CD14-positive monocyte (primary cell): ENCODE results near the gene VKORC1L1. TPM values are rescaled to one million over a fixed set of nuclear protein-coding genes. Genes with fewer than 3 reads are reported as not detected.

ENCODE experiments used
- DNase-seq, 3 donors: peaks; one replicate each; pipeline ENCODE4 v3.0.0-alpha.2; 2011 to 2022
- H2AFZ ChIP-seq: 2 replicates; pipeline ENCODE4 v1.6.0; 2012; ENCODE audit warnings: mild to moderate bottlenecking, low read depth, low read length, inconsistent platforms; ENCODE audit not compliant: insufficient read depth, poor library complexity, severe bottlenecking
- H3K27ac ChIP-seq, 2 donors: 1 replicate in 1 of 2; 2 replicates in 1 of 2; pipeline ENCODE4 v1.5.1; 2012 to 2013; ENCODE audit warnings: low read length in 2 of 2, control low read depth in 1 of 2, inconsistent platforms in 1 of 2, low read depth in 1 of 2, mild to moderate bottlenecking in 1 of 2
- H3K27me3 ChIP-seq, 2 donors: one replicate each; pipeline versions ENCODE4 v1.6.0 to v1.6.1; 2011 to 2013; ENCODE audit warnings: low read length in 2 of 2; ENCODE audit not compliant: control insufficient read depth in 2 of 2, insufficient read depth in 2 of 2
- H3K36me3 ChIP-seq, 2 donors: replicated peaks in 1 of 2; 1 replicate in 1 of 2; 2 replicates in 1 of 2; pipeline versions ENCODE4 v1.5.1 to v1.6.1; 2012 to 2013; ENCODE audit warnings: low read length in 2 of 2, control low read depth in 1 of 2, inconsistent platforms in 1 of 2, mild to moderate bottlenecking in 1 of 2; ENCODE audit not compliant: insufficient read depth in 2 of 2, control insufficient read depth in 1 of 2
- H3K4me1 ChIP-seq, 2 donors: 1 replicate in 1 of 2; 2 replicates in 1 of 2; pipeline versions ENCODE4 v1.5.1 to v1.6.1; 2012 to 2013; ENCODE audit warnings: low read length in 2 of 2, control low read depth in 1 of 2, inconsistent platforms in 1 of 2, mild to moderate bottlenecking in 1 of 2, moderate library complexity in 1 of 2; ENCODE audit not compliant: insufficient read depth in 2 of 2, control insufficient read depth in 1 of 2
- H3K4me2 ChIP-seq: replicated peaks from 2 replicates; pipeline ENCODE3; 2012; ENCODE audit warnings: low read length, moderate library complexity, mild to moderate bottlenecking; ENCODE audit not compliant: poor library complexity, severe bottlenecking; ENCODE audit errors: extremely low read depth
- H3K4me3 ChIP-seq, 3 experiments: fragments of 200-600 bp in 1 of 3; sonication (generic) in 1 of 3; replicated peaks in 1 of 3; 1 replicate in 2 of 3; 2 replicates in 1 of 3; pipeline ENCODE4 v1.5.1; 2011 to 2013; ENCODE audit warnings: low read length in 3 of 3, mild to moderate bottlenecking in 3 of 3, control low read depth in 2 of 3, low read depth in 2 of 3, inconsistent platforms in 1 of 3, moderate library complexity in 1 of 3
- H3K79me2 ChIP-seq: 2 replicates; pipeline ENCODE4 v1.6.0; 2012; ENCODE audit warnings: mild to moderate bottlenecking, control low read depth, inconsistent platforms, low read length, moderate library complexity; ENCODE audit not compliant: insufficient read depth
- H3K9ac ChIP-seq: 2 replicates; pipeline ENCODE4 v1.6.0; 2017; ENCODE audit warnings: low read length, mild to moderate bottlenecking; ENCODE audit not compliant: insufficient read depth, poor library complexity, severe bottlenecking
- H3K9me3 ChIP-seq, 2 donors: replicated peaks in 1 of 2; 1 replicate in 1 of 2; 2 replicates in 1 of 2; pipeline versions ENCODE4 v1.5.1 to v1.6.1; 2012 to 2013; ENCODE audit warnings: low read length in 2 of 2, control low read depth in 1 of 2; ENCODE audit not compliant: control insufficient read depth in 1 of 2, insufficient read depth in 1 of 2
- H4K20me1 ChIP-seq: 2 replicates; pipeline ENCODE4 v1.6.0; 2012; ENCODE audit warnings: mild to moderate bottlenecking, low read length, control low read depth, moderate library complexity; ENCODE audit not compliant: insufficient read depth
- H3K27ac Mint-ChIP-seq, 7 donors: one replicate each; pipeline ENCODE4 v1.8.0; 2020; ENCODE audit warnings: mild to moderate bottlenecking in 7 of 7, mixed read lengths in 7 of 7, moderate library complexity in 6 of 7, inconsistent platforms in 2 of 7
- H3K27me3 Mint-ChIP-seq, 3 donors: one replicate each; pipeline ENCODE4 v1.8.0; 2021 to 2022; ENCODE audit warnings: low read depth in 3 of 3, mild to moderate bottlenecking in 3 of 3, mixed read lengths in 3 of 3, moderate library complexity in 3 of 3, inconsistent platforms in 1 of 3
- H3K36me3 Mint-ChIP-seq, 2 donors: one replicate each; pipeline ENCODE4 v1.8.0; 2020; ENCODE audit warnings: mixed read lengths in 2 of 2, inconsistent platforms in 1 of 2, mild to moderate bottlenecking in 1 of 2
- H3K4me1 Mint-ChIP-seq: one replicate; pipeline ENCODE4 v1.8.0; 2020; ENCODE audit warnings: mild to moderate bottlenecking, mixed read lengths
- H3K4me3 Mint-ChIP-seq, 2 donors: one replicate each; pipeline ENCODE4 v1.8.0; 2020; ENCODE audit warnings: mild to moderate bottlenecking in 2 of 2, mixed read lengths in 2 of 2, moderate library complexity in 1 of 2
- H3K9me3 Mint-ChIP-seq, 7 donors: one replicate each; pipeline ENCODE4 v1.8.0; 2020 to 2022; ENCODE audit warnings: mixed read lengths in 7 of 7, mild to moderate bottlenecking in 6 of 7, moderate library complexity in 6 of 7, inconsistent platforms in 2 of 7
- CTCF ChIP-seq: fragments of 200-600 bp; IDR thresholded peaks from one replicate; pipeline ENCODE4 v1.8.0; 2022; ENCODE audit warnings: antibody characterized with exemption, mild to moderate bottlenecking
- WGBS: methylation state at CpG from one replicate; pipeline ENCODE4 v1.1.5; 2013; ENCODE audit warnings: missing lambda C conversion rate; ENCODE audit not compliant: insufficient coverage; 5-methylcytosine and 5-hydroxymethylcytosine counted together
- intact Hi-C, 2 donors: fragments of 100-400 bp; cut with micrococcal nuclease; formaldehyde crosslinking; loops; one replicate each; pipeline versions ENCODE4 v1.15.0 to v1.15.1; 2023
- polyA plus RNA-seq, 3 donors: library from polyadenylated mRNA; depleted of rRNA in 1 of 3; unstranded in 2 of 3; stranded (reverse) in 1 of 3; fragments of 300-500 nt in 2 of 3; fragments of >200 nt in 1 of 3; fragmentation: Illumina TruSeq in 2 of 3; gene quantifications; 1 replicate in 2 of 3; 2 replicates in 1 of 3; pipeline ENCODE4 v1.2.3, GENCODE V29; 2012 to 2021

VKORC1L1 gene
- polyA plus RNA-seq, 3 donors, result 1.9 to 3.2 (median 2.7) TPM

- no peak for DNase-seq
- TF ChIP-seq CTCF, result no peak
- H2AFZ ChIP-seq, result no peak overlapping the region
- H3K4me1 ChIP-seq, result peaks cover 0 to 3% of the 10 kb centered on the region in 2 donors
- no peak overlapping the region for H3K4me3 Mint-ChIP-seq
- peaks cover 64 to 89% of the 10 kb centered on the region in 2 donors for H3K36me3 Mint-ChIP-seq
- H4K20me1 ChIP-seq, result peaks cover 11% of the 10 kb centered on the region
- H3K27ac Mint-ChIP-seq, result peak overlapping the region in 5 of 7 donors; percentile 28 to 83 (median 43)
- H3K9ac ChIP-seq, result no peak overlapping the region
- H3K9me3 Mint-ChIP-seq, result no peaks in the 10 kb centered on the region
- no peaks in the 10 kb centered on the region for H3K4me1 Mint-ChIP-seq
- H3K36me3 ChIP-seq, result peaks cover 77 to 87% of the 10 kb centered on the region in 2 donors
- peaks cover 24% of the 10 kb centered on the region for H3K79me2 ChIP-seq
- no peaks in the 10 kb centered on the region for H3K9me3 ChIP-seq
- peak overlapping the region in 1 of 2 donors; percentile 58 for H3K27ac ChIP-seq
- H3K4me2 ChIP-seq, result no peak overlapping the region
- intact Hi-C loops, result no loop called here
- 92% methylated on average over 9 of the region's 9 CpGs for WGBS
- no peaks in the 10 kb centered on the region for H3K27me3 Mint-ChIP-seq
- no peak overlapping the region for H3K4me3 ChIP-seq
- no peaks in the 10 kb centered on the region for H3K27me3 ChIP-seq
Measured at GRCh38 chr7:65974876-65975275, 102.0 kb downstream of the VKORC1L1 start.

GRCh38 chr7:65975814-65976445, 103.1 kb downstream of the VKORC1L1 start:
- no peak for DNase-seq
- Mint-ChIP-seq H3K9me3 (no peaks in the 10 kb centered on the region), H3K4me3 (no peak overlapping the region), H3K27ac (peak overlapping the region in 3 of 7 donors; percentile 1 to 75 (median 22)), H3K4me1 (peaks cover 7% of the 10 kb centered on the region), H3K27me3 (no peaks in the 10 kb centered on the region), H3K36me3 (peaks cover 55 to 82% of the 10 kb centered on the region in 2 donors)
- intact Hi-C loops, result no loop called here
- TF ChIP-seq CTCF, result no peak
- Histone ChIP-seq H3K27ac (no peak overlapping the region), H3K79me2 (peaks cover 30% of the 10 kb centered on the region), H2AFZ (no peak overlapping the region), H3K4me2 (no peak overlapping the region), H3K9me3 (no peaks in the 10 kb centered on the region), H4K20me1 (peaks cover 10% of the 10 kb centered on the region), H3K27me3 (no peaks in the 10 kb centered on the region), H3K36me3 (peaks cover 71 to 76% of the 10 kb centered on the region in 2 donors), H3K4me3 (no peak overlapping the region), H3K9ac (no peak overlapping the region), H3K4me1 (peaks cover 8 to 13% of the 10 kb centered on the region in 2 donors)
- WGBS, result 100% methylated on average over 8 of the region's 11 CpGs
